ENCODE measurements around the gene C15orf39. TPM values are rescaled to one million over a fixed set of nuclear protein-coding genes. Genes with fewer than 3 reads are reported as not detected.
"Not testable (repeated sequence)": the region's sequence is repeated elsewhere in the genome, so short reads cannot be mapped to it uniquely, and the experiment has no call there.

Gene C15orf39
- total RNA-seq, 2 donors from 2014 or later: 5.9 to 16.4 TPM

- Histone ChIP-seq H3K4me3 (no peak overlapping the region), H3K9me3 (no peaks in the 10 kb centered on the region), H3K36me3 (no peaks in the 10 kb centered on the region), H3K4me1 (no peaks in the 10 kb centered on the region), H3K27me3 (no peaks in the 10 kb centered on the region), H3K27ac (no peak overlapping the region)
- DNase-seq (ENCODE audit: low spot score): no peak
- TF ChIP-seq CTCF (IDR thresholded peaks at IDR 0.05): no peak
These were observed 38.5 kb upstream of the C15orf39 start for GRCh38 chr15:75163150-75163564.

GRCh38 chr15:75164625-75165350, 36.9 kb upstream of the C15orf39 start:
- H3K27me3 ChIP-seq: no peaks in the 10 kb centered on the region
- DNase-seq (ENCODE audit: low spot score): no peak
- TF ChIP-seq CTCF (IDR thresholded peaks at IDR 0.05): no peak
- no peaks in the 10 kb centered on the region for H3K36me3 ChIP-seq
- no peaks in the 10 kb centered on the region for H3K9me3 ChIP-seq
- no peak overlapping the region for H3K27ac ChIP-seq
- no peak overlapping the region for H3K4me3 ChIP-seq
- no peaks in the 10 kb centered on the region for H3K4me1 ChIP-seq

- not testable (repeated sequence) for DNase-seq (ENCODE audit: low spot score); H3K9me3 ChIP-seq; H3K27me3 ChIP-seq; H3K4me1 ChIP-seq; H3K36me3 ChIP-seq; H3K27ac ChIP-seq; H3K4me3 ChIP-seq
These were observed 35.1 kb upstream of the C15orf39 start for GRCh38 chr15:75166489-75167063.

GRCh38 chr15:75167588-75168350, 33.9 kb upstream of the C15orf39 start:
- peak overlapping the region in 1 of 2 donors; percentile 29 for H3K27ac ChIP-seq
- peak; percentile 73 for DNase-seq (ENCODE audit: low spot score)
- H3K27me3 ChIP-seq: no peaks in the 10 kb centered on the region
- H3K4me1 ChIP-seq: no peaks in the 10 kb centered on the region
- H3K4me3 ChIP-seq: no peak overlapping the region
- TF ChIP-seq CTCF (IDR thresholded peaks at IDR 0.05): no peak
- H3K9me3 ChIP-seq: no peaks in the 10 kb centered on the region
- H3K36me3 ChIP-seq: no peaks in the 10 kb centered on the region

GRCh38 chr15:75168374-75168773, 33.3 kb upstream of the C15orf39 start:
- no peaks in the 10 kb centered on the region for H3K9me3 ChIP-seq
- no peak for TF ChIP-seq CTCF (IDR thresholded peaks at IDR 0.05)
- no peaks in the 10 kb centered on the region for H3K36me3 ChIP-seq
- no peaks in the 10 kb centered on the region for H3K27me3 ChIP-seq
- no peak overlapping the region for H3K4me3 ChIP-seq
- H3K27ac ChIP-seq: no peak overlapping the region
- DNase-seq (ENCODE audit: low spot score): no peak
- no peaks in the 10 kb centered on the region for H3K4me1 ChIP-seq

- H3K36me3 ChIP-seq: no peaks in the 10 kb centered on the region
- no peak for TF ChIP-seq CTCF (IDR thresholded peaks at IDR 0.05)
- no peak for DNase-seq (ENCODE audit: low spot score)
- H3K4me1 ChIP-seq: no peaks in the 10 kb centered on the region
- H3K27ac ChIP-seq: no peak overlapping the region
- H3K4me3 ChIP-seq: no peak overlapping the region
- H3K9me3 ChIP-seq: no peaks in the 10 kb centered on the region
- no peaks in the 10 kb centered on the region for H3K27me3 ChIP-seq
These were observed 31.5 kb upstream of the C15orf39 start for GRCh38 chr15:75170203-75170602.

Measured in right atrium auricular region (tissue), 2 donors.